Measurements from ENCODE around the gene CELF1. TPM values are rescaled to one million over a fixed set of nuclear protein-coding genes. Genes with fewer than 3 reads are reported as not detected.
A peak's percentile ranks its signal among the peaks of the same experiment; 100 is the strongest.

CELF1 gene
- total and polyA plus RNA-seq, 2 experiments from 2014 or later, result 124 to 233 TPM

GRCh38 chr11:47430524-47430923 is 122.4 kb downstream of the CELF1 start (continued):
- TF ChIP-seq, protein P1, sequence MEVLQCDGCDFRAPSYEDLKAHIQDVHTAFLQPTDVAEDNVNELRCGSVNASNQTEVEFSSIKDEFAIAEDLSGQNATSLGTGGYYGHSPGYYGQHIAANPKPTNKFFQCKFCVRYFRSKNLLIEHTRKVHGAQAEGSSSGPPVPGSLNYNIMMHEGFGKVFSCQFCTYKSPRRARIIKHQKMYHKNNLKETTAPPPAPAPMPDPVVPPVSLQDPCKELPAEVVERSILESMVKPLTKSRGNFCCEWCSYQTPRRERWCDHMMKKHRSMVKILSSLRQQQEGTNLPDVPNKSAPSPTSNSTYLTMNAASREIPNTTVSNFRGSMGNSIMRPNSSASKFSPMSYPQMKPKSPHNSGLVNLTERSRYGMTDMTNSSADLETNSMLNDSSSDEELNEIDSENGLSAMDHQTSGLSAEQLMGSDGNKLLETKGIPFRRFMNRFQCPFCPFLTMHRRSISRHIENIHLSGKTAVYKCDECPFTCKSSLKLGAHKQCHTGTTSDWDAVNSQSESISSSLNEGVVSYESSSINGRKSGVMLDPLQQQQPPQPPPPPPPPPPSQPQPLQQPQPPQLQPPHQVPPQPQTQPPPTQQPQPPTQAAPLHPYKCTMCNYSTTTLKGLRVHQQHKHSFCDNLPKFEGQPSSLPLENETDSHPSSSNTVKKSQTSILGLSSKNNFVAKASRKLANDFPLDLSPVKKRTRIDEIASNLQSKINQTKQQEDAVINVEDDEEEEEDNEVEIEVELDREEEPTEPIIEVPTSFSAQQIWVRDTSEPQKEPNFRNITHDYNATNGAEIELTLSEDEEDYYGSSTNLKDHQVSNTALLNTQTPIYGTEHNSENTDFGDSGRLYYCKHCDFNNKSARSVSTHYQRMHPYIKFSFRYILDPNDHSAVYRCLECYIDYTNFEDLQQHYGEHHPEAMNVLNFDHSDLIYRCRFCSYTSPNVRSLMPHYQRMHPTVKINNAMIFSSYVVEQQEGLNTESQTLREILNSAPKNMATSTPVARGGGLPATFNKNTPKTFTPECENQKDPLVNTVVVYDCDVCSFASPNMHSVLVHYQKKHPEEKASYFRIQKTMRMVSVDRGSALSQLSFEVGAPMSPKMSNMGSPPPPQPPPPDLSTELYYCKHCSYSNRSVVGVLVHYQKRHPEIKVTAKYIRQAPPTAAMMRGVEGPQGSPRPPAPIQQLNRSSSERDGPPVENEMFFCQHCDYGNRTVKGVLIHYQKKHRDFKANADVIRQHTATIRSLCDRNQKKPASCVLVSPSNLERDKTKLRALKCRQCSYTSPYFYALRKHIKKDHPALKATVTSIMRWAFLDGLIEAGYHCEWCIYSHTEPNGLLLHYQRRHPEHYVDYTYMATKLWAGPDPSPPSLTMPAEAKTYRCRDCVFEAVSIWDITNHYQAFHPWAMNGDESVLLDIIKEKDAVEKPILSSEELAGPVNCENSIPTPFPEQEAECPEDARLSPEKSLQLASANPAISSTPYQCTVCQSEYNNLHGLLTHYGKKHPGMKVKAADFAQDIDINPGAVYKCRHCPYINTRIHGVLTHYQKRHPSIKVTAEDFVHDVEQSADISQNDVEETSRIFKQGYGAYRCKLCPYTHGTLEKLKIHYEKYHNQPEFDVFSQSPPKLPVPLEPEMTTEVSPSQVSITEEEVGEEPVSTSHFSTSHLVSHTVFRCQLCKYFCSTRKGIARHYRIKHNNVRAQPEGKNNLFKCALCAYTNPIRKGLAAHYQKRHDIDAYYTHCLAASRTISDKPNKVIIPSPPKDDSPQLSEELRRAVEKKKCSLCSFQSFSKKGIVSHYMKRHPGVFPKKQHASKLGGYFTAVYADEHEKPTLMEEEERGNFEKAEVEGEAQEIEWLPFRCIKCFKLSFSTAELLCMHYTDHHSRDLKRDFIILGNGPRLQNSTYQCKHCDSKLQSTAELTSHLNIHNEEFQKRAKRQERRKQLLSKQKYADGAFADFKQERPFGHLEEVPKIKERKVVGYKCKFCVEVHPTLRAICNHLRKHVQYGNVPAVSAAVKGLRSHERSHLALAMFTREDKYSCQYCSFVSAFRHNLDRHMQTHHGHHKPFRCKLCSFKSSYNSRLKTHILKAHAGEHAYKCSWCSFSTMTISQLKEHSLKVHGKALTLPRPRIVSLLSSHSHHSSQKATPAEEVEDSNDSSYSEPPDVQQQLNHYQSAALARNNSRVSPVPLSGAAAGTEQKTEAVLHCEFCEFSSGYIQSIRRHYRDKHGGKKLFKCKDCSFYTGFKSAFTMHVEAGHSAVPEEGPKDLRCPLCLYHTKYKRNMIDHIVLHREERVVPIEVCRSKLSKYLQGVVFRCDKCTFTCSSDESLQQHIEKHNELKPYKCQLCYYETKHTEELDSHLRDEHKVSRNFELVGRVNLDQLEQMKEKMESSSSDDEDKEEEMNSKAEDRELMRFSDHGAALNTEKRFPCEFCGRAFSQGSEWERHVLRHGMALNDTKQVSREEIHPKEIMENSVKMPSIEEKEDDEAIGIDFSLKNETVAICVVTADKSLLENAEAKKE (CRISPR knock-in tag; IDR thresholded peaks at IDR 0.05), result no peak
- TF ChIP-seq POLR2AphosphoS5 (IDR thresholded peaks at IDR 0.05; ENCODE audit: low read depth) (no peak), ZNF114 (CRISPR knock-in tag; IDR thresholded peaks at IDR 0.05) (no peak), JUNB (IDR thresholded peaks at IDR 0.05; ENCODE audit: unreplicated experiment) (no peak), EZH2 (IDR thresholded peaks at IDR 0.05; ENCODE audit: low read depth, unreplicated experiment) (no peak)

GRCh38 chr11:47426062-47426956 is 126.6 kb downstream of the CELF1 start, which contains the start of gene PSMC3:
Gene PSMC3 (minus strand): TSS chr11:47426439. CDS start chr11:47426279, 160 bp downstream.
- Histone ChIP-seq H3K4me3 (peak within 1 kb of the TSS; percentile 77), H4K20me1 (replicated peaks; ENCODE audit: insufficient read depth) (no peaks in the 10 kb centered on the region), H3K36me3 (ENCODE audit: insufficient read depth) (peaks cover 12% of the 10 kb centered on the region), H3K27ac (ENCODE audit: low read depth) (peak within 1 kb of the TSS; percentile 82), H3K27me3 (ENCODE audit: insufficient read depth) (no peaks in the 10 kb centered on the region), H3K4me2 (peak within 1 kb of the TSS; percentile 99), H3K79me2 (replicated peaks; ENCODE audit: insufficient read depth) (peaks cover 16% of the 10 kb centered on the region), H3K4me1 (ENCODE audit: insufficient read depth) (peaks cover 6% of the 10 kb centered on the region), H3K9me2 (ENCODE audit: insufficient read depth) (no peaks in the 10 kb centered on the region), H3F3A (replicated peaks; ENCODE audit: low read depth) (peaks cover 7% of the 10 kb centered on the region; the same call in 1 of the 2 replicates), H2AFZ (peak within 1 kb of the TSS; percentile 92)
- peak; percentile 100 for DNase-seq (ENCODE audit: low spot score)
- peaks cover 7% of the 10 kb centered on the region for H3K4me1 Mint-ChIP-seq
- peak within 1 kb of the TSS; percentile 100 for H3K4me3 Mint-ChIP-seq
- no peaks in the 10 kb centered on the region for H3K9me3 Mint-ChIP-seq
- peaks cover 18% of the 10 kb centered on the region for H3K27me3 Mint-ChIP-seq (ENCODE audit: insufficient read depth, low read depth, poor library complexity)
- H3K36me3 Mint-ChIP-seq (ENCODE audit: low read depth), result peaks cover 50% of the 10 kb centered on the region
- TF ChIP-seq EZH2 (IDR thresholded peaks at IDR 0.05; ENCODE audit: low read depth, unreplicated experiment) (no peak), CREB1 (CRISPR knock-in tag; IDR thresholded peaks at IDR 0.05; ENCODE audit: low read depth) (peak; percentile 60; the same call in 1 of the 2 replicates), POLR2AphosphoS5 (IDR thresholded peaks at IDR 0.05; ENCODE audit: low read depth) (peak; percentile 78), ETS1 (IDR thresholded peaks at IDR 0.05) (peak; percentile 83)
- peak within 1 kb of the TSS; percentile 100 for H3K27ac Mint-ChIP-seq
- peak; percentile 90 for ATAC-seq

All from GM23338 (cell line).